Activated CD4-positive, CD25-positive, alpha-beta regulatory T cell treated with anti-CD3 and anti-CD28 coated beads, Interleukin-2, amount 50 U/mL, for 16 hours (primary cell): ENCODE results near the gene PLXNA4.

ENCODE experiments used
- DNase-seq: peaks from one replicate; pipeline ENCODE4 v3.0.0-alpha.2; 2020; ENCODE audit warnings: low read depth, low spot score

PLXNA4 gene

DNA sequence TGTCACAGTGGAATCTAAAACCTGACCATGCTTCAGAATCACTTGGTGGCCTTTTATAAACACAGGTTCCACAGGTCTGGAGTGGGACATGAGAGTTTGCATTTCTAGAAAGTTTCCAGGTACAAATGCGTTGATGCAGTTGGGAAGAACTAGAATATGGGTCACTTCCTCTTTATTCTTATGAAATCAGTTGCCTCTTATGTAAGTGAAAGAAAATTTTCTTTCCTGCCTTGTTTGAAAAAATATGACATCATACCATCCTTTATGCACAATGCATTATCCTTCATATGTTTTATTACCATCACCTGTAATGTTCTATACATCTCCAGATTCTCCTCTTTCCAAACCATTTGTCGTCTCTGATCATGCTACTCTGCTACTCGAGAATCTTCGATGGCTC, 44.0 kb downstream of the PLXNA4 start:
- no peak for DNase-seq

DNA sequence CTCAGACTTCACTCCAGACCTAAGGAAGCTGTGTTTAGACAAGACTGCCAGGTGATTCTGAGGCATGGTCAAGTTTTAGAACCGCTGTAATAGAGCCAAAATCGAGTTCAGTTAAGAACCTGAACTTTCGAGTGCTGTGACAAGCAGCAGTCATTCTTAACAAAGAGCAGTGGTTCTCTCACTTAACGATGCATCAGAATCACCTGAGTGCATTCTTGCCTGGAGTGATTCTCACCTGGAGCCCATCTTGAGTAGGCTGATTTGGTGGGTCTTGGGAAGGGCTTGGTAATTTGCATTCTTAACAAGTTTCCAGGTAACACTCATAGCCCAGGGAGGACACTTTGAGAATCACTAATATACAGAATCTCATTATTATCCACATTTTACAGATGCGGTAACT, 44.7 kb downstream of the PLXNA4 start:
- no peak for DNase-seq

DNA sequence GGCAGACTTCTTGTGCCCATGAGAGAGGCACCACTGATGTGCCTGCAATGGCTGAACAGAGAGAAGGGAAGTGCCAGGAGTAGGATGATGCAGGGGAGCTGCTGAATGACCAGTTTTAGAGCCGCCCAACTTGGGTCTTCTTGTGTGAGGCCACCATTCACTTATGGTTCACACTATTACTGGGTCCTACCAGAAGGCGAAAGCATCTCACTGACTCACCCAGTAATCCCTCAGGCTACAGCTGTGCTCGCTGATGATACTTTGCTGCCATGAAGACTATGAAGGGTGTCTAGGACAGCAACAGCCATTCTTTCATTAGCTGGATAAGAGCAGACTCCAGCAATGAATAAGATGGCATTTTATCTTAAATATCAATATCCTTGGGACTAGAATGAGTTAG, 47.6 kb downstream of the PLXNA4 start:
- DNase-seq: no peak

DNA sequence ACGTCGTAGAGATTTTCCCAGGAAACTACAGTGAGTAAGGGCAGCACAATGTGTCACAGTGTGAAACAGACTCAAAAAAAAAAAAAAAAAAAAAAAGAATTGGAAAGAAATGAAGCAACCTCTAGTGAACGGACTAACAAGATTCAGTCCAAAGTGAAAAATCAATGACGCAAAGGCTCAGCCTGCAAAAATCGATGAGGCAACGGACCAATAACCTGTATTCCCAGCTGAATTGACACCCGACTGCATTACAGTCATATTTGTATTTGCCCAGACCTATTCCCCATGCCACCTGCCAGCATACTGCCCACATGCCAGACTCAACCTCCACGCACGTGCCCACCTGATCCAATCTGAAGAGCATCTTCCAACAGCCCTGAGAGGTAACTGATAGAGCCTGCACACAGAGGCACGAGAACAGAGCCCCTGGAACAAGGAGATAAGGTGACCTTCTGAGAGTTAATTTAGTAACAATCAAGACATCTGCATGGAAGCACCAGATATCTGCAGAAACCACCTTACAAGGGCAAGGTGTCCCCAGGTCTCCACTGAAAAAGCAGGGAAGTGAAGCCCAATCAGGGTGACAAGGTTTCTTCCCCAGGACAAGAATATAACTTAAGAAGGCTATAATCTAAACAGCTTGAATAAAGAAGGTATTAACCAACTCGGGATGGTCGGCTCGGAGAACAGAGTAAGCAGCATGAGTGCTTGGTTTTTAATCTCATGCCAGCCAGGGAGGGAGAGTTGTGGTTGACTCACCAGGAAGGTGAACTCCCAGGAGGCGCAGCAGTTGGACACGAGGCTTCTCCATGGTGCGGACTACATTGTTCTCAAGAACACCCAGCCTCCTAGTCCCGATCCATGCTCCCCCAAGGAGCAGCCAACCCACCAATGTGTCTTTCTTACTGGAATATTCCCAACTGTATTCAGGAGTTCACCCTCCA, 48.5 kb downstream of the PLXNA4 start:
- DNase-seq: no peak

DNA sequence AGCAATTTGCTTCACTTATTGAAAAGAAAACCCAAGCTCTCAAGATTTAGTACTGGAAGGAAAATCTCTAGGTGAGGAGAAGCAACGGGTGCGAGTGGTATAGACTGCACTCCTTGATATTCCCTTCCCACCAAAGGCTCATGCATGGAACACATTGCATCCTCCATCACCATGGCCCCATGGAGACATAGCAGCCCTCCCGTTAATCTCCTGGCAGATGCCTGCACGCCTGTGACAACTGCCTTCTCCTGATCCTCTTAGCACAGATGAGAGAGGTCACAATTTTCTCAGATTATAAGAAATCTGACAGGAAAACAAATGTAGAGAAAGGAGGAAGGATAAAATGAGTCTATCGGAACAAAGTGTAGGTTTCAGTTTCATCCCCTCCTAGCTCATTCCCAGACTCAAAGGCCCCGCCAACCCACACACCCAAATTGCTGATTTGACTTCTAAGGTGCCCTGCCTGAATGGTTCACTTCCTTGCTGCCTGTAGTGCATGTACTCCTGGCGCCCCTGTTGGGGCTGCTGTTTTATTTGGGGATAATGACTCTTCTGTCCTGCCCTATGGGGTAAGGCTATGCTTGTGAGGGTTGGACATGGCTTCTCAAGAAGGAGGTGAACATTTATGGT, 50.0 kb downstream of the PLXNA4 start:
- DNase-seq: no peak

DNA sequence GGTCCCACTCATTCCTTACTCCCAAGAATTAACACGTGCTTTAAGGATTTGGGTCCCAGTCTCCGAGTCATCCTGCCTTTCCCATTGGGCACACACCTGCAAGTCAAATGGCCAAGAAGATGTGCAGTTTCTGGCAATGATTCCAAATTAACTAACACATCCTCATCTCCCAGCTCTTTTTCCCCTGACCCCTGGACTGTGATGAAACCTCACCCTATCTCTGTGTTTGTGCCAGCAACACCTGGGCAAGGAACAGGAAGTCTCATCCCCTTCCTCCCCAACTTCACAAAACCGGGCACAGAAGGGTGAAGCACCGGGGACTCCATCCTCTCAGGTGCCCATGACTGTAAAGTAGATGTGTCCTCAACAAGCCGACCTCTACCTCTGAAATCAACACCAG, 54.8 kb downstream of the PLXNA4 start:
- DNase-seq: no peak

DNA sequence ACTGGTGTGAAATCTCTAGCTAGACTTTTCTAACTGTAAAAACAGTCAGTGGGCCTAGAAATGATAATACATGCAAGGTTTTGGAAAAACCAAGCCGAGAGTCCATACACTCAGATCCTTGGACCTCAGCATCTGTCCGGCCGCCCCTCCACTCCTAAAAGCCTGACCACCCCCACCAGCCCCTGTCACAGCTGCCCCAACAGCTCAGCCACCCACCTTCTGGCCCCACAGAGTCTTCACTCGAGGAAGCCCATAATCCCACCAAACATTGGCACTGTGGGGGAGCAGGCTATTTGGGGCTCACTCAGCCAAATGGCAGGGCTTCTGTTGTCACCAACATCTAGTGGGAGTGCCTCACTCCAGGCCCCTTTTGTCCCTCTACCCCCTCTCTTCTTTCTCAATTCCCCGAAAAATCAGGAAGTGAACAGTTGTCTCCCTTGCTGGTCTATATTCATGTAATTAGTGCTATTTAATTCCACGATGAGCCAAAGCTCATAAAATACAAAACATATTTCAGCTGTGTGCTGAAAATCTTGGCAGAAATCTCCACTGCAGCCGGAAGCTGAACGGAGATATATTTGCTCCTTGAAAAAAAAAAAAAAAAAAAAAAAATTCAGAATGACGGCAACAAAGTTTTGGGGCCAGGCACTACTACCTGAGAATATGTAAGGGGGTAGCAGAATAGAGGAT, 55.5 kb downstream of the PLXNA4 start:
- no peak for DNase-seq

DNA sequence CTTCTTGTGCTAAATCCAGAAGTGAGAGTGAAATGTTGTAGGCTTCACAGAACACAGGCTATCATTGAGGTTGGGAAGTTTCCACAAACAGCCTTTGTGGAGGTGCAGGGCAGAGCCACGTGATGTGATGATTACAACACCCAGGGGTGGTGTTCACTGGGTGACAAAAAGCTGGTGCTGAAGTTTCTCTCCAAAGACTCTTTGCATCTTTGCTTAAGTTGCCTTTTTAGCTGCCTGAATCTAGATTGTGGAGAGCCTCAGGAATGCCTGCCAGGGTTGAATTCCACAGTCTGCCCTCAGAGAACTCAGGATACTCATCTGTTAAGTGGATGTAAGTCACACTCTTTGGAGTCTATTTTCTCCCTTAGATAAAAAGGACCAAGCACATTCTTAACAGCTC, 56.3 kb downstream of the PLXNA4 start:
- no peak for DNase-seq

DNA sequence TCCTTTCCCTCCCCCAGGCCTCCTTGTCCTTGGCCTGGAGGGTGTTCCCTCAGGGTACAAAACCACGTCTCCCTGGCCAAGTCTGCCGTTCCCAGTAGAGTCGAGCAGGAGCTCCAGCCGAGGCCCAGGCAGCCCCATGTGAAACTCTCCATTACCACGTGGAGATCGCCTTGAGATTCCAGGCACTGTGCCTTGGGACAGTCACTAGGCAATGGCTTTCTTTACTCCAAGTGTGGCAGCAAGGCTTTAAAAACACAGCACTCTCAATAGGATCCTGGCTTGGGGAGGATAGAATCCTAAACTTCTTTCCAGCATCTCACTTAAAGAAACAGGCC, 57.5 kb downstream of the PLXNA4 start:
- DNase-seq: no peak

DNA sequence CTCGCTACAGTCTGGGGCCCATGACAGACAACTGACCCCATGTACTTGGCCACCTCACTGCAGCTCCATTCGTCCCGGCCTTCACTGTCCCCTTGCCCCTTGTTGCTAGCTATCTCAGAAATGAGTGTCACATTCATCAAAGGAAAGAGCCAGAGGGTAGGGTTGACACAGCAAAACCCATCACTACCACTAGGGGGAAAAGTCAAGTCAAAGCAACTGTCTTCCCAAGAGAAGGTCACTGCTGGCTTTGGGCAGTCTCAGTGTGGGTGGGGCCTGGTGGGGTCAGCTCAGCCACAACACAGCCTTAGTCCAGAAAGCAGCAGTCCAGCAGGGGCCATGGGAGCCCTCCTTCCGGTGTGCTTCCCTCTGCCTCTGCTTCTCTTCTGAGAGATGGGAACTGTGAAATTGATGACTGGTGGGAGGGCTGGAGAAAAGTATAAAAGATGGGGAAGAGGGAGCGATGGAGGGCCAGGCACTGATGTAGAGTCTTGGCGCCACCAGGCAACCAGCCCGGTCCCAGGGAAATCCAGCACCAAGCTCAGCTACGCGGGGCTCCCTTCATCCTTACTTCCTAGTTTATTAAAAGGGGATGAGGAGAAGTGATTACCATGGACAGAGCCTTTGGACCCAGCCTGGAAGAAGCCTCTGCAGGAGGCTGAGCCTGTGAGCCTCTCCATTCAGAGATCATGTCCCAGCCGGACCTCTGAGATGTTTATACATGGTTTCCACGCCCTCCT, 58.0 kb downstream of the PLXNA4 start:
- DNase-seq: no peak

DNA sequence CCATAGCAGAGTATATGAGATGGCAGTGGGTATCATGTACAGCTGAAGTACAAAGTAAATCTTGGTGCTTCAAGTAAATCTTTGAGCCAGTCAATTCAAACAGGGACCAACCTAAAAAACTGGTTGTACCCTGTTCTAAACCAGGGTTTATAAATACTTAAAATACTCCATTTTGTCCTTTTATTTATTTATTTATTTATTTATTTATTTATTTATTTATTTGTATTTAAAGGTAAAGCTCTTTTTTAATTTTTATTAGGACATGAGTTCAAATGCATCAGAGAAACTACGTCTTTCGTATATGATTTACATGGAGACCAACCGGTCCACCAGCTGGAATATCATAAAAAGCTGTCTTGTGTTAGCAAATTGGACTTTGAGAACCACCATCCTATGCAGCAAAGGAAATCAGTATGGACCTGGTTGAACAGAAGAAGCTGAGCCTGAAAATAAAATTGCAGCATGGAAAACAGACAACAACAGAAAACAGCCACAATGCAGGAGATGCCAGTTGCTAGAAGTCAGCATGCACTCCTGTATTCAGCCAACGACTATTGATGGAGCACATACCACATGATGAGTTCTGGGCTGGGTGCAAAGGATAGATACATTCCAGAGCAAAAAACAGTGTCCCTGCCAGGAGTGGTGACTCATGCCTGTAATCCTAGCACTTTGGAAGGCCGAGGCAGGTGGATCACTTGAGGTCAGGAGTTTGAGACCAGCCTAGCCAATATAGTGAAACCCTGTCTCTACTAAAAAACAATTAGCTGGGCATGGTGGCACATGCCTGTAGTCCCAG, 60.0 kb downstream of the PLXNA4 start:
- no peak for DNase-seq

DNA sequence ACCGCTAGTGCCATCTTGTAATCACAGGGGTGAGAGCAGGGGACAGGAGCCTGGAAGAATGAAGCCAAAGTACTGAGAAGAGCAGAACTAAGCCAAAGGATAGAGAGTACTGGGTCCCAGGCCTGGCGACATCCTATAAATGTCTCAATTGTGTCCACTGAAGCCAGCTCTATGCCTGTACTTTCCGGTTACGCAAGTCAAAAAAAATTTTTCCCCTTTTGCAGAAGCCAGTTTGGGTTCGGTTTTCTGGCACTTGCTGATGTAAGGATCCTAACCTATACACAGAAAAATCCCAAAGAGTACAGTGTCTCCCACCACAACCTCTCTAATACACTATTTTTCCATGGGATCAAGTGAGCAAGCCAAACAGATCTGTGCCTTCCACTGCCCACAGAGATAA, 61.1 kb downstream of the PLXNA4 start:
- no peak for DNase-seq

DNA sequence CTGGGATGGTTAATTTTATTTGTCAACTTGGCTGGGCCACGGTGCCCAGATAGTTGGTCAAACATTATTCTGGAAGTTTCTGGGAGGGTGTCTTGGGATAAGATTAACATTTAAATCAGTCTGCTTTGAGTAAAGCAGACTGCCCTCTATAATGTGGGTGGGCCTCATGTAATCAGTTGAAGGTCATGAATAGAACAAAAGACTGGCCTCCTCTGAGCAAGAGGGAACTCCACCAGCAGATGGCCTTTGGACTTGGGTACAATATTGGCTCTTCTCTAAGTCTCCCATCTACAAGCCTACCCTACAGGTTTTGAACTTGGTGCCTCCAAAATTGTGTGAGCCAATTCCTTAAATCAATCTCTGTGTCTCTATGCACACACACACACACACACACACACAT, 61.8 kb downstream of the PLXNA4 start:
- no peak for DNase-seq

DNA sequence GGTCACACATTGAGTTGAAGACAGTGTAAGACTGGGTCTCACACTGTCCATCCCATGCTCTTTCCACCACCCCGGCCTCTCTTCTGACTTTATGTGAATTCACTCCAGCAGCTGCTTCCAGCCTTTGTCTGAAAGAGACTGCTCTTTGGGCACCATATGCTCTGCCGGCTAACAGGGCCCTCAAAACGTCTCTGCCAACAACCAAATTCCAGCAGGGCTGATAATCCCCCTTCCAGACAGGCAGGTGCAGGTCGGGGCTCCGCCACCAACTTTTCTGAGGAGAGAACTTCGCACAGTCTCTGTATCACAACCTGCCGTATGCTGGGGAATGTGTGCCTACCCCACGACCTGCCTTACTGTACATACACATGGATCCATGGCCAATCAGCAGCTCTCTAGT, 64.3 kb downstream of the PLXNA4 start:
- DNase-seq: no peak

DNA sequence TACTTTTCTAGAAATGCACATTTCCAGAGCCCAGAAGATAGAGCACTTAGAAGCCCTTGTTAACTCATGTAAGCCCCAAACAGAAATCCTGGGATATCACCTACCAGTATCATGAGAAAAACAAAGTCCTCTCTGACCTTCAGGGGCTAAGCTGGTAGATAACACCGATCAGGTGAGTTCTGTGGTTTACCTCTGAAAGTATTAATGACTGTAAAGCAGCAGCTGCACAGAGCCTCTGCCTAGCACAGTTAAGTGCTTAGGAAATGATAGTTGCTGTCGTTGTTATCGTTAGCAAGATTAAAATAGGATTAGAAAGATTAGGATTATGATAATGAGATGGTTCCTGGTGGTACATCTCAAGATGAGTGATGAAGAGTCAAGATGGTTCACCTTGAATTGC, 64.9 kb downstream of the PLXNA4 start:
- no peak for DNase-seq

DNA sequence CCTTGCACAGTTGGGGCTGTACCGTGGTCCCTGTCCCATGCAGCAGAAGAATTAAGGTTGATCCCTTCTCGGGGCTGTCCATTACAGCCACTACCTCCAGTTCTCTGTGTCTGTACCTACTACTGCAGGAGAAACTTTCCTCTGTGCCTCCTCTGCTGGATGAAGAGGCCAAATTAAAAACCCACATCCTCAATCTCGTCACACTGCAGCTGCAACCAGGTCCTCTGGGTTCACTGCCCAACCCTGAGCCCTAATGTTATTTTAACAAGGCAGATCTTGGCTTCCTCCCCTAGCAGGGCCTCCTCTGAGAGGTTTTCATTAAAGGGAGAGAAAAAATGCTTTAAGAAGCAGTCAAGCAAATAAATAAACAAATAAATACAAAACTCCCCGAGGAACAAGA, 66.6 kb downstream of the PLXNA4 start:
- no peak for DNase-seq

DNA sequence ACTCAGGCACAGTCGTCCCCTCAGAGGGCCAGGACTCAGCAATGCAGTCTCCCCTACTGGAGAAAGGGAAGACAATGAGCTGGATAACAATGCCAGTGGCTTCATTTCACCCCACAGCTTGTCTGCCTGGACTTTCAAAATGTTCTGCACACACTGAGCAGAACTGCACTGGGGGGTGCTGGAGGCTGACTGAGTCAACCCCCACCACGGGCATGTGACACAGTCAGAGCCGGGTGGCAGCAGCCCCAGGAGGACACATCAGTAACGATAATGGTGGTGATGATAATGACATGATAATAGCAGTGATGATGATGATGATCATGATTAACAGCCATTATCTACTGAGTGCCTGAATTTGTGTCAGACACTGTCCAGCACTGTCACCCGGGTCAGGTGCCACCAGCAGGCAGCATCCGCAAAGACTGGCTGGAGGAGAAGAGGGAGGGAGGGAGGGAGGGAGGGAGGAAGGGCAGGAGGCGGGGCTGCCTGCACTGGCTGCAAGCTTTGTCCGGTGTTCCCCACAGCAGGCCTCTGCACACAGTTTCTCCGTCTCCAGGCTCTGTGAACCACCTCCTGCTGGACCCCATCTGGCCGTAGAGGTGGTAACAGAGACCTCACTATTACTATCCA, 67.4 kb downstream of the PLXNA4 start:
- no peak for DNase-seq

DNA sequence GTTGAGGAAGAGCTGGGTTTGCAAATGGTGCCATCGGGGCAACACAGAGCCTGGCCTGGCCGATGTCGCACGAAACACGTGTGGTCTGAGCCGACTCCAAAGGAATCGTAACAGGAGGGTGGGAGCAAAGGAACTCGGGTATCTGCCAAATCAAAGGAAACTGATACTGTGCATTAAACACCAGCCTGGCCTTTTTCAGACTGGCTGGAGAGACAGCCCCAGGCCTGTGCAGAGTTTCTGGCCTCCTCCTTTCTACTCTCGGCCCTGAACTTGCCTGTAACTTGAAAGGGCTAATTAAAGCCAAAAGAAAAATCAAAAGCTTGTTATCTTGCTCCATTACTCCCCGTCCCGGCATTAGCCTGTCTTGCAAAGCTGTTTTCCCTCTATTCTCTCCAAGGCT, 71.4 kb downstream of the PLXNA4 start:
- no peak for DNase-seq

DNA sequence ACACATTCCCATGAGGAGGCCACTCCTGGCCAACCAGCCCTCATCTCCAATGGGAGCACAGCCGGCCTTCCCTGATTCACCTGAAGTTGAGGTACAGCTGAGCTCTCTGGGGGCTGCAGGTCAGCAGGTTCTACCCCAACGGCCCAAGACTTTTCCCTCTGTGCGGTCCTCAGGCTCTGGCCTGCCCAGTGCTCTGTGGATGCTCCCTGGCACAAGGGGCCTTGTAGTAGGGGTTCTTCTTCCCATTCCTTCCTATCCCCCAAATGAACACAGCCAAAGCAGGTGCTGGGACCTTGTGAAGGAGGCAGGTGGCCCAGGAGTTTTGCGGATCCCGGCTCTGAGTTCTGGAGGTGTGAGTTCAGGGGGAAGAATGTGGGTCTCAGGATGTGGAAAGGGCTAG, 72.2 kb downstream of the PLXNA4 start:
- no peak for DNase-seq

DNA sequence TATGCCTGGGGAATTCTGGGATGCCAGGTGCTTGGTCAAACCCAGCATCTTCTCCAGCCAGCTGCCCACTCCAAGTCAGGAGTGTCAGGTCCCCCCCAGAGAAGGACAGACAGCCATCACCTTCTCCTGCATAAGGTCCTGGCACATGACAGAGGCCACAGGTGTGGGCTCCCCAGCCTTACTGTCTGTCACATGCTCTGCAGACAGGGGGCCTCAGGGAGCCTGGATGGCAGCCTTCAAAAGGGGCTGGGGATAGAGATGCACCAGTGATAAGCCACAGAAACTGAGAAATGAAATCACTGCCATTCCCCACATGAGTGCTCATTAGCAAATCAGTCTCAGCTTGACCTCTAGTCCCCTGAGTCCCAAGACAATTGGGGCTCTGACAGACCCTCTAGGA, 72.9 kb downstream of the PLXNA4 start:
- no peak for DNase-seq

DNA sequence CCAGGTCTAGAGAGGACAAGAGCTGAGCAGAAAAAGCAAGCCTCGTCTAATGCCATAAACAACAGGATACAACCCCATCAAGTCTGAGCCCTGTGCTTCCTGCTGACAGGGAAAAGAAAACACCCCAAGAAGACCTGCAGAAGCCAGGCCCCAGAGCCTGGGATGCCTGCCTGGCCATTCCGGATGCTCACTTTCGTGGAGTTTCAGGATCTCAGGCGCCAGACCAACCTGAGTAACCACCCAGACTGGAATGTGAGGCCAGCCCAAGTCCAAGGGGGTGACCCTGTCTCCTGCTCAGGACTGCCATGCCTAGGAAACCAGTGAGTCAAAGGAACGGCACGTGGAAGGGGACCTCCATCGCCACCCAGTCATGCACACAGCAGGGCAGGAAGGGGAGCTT, 74.3 kb downstream of the PLXNA4 start:
- no peak for DNase-seq
